Hepatocyte (in vitro differentiated cells): ENCODE results near the gene ZGRF1. TPM values are rescaled to one million over a fixed set of nuclear protein-coding genes. Genes with fewer than 3 reads are reported as not detected.
A peak's percentile ranks its signal among the peaks of the same experiment; 100 is the strongest.

Experiments used
- DNase-seq: peaks from one replicate; pipeline ENCODE4 v3.0.0-alpha.2; 2016; ENCODE audit warnings: low spot score
- H2AFZ ChIP-seq: fragments of 200-600 bp; sonication (generic); 2 replicates; pipeline ENCODE4 v1.6.0; 2016; ENCODE audit warnings: antibody characterized with exemption, mild to moderate bottlenecking
- H3K27ac ChIP-seq: fragments of 200-600 bp; sonication (generic); 2 replicates; pipeline ENCODE4 v1.5.1; 2016; ENCODE audit warnings: mild to moderate bottlenecking
- H3K27me3 ChIP-seq: fragments of 200-600 bp; sonication (generic); 2 replicates; pipeline ENCODE4 v1.6.1; 2016
- H3K36me3 ChIP-seq: fragments of 200-600 bp; sonication (generic); replicated peaks from 2 replicates; pipeline ENCODE4 v1.5.1; 2016; ENCODE audit warnings: low read depth; ENCODE audit not compliant: insufficient read depth
- H3K4me1 ChIP-seq: fragments of 200-600 bp; sonication (generic); 2 replicates; pipeline ENCODE4 v1.5.1; 2016; ENCODE audit warnings: mild to moderate bottlenecking, moderate library complexity; ENCODE audit not compliant: insufficient read depth
- H3K4me2 ChIP-seq: fragments of 200-600 bp; sonication (generic); 2 replicates; pipeline ENCODE4 v1.6.0; 2016
- H3K4me3 ChIP-seq: fragments of 200-600 bp; sonication (generic); 2 replicates; pipeline ENCODE4 v1.5.1; 2016; ENCODE audit warnings: mild to moderate bottlenecking
- H3K79me2 ChIP-seq: fragments of 200-600 bp; sonication (generic); 2 replicates; pipeline ENCODE4 v1.6.0; 2017; ENCODE audit warnings: mild to moderate bottlenecking
- H3K9me2 ChIP-seq: fragments of 200-600 bp; sonication (generic); replicated peaks from 2 replicates; pipeline ENCODE4 v1.6.0; 2017; ENCODE audit warnings: mild to moderate bottlenecking; ENCODE audit not compliant: insufficient read depth
- H3K9me3 ChIP-seq: fragments of 200-600 bp; sonication (generic); 2 replicates; pipeline ENCODE4 v1.5.1; 2016; ENCODE audit warnings: low read depth, mild to moderate bottlenecking
- H4K20me1 ChIP-seq: fragments of 200-600 bp; sonication (generic); 2 replicates; pipeline ENCODE4 v1.6.0; 2016; ENCODE audit warnings: mild to moderate bottlenecking; ENCODE audit not compliant: insufficient read depth, poor library complexity, severe bottlenecking
- CTCF ChIP-seq: fragments of 200-600 bp; sonication (generic); IDR thresholded peaks from 2 replicates; pipeline ENCODE4 v1.5.1; 2016; ENCODE audit warnings: antibody characterized with exemption, mild to moderate bottlenecking; ENCODE audit not compliant: poor library complexity
- EZH2 ChIP-seq: fragments of 200-600 bp; sonication (generic); IDR thresholded peaks from 2 replicates; pipeline ENCODE4 v1.6.1; 2016; ENCODE audit warnings: antibody characterized with exemption, mild to moderate bottlenecking, borderline replicate concordance
- EZH2phosphoT487 ChIP-seq: fragments of 200-600 bp; sonication (generic); IDR thresholded peaks from one replicate; pipeline ENCODE4 v1.6.1; 2018; ENCODE audit warnings: antibody characterized with exemption, mild to moderate bottlenecking, low read depth, moderate library complexity; ENCODE audit not compliant: unreplicated experiment, severe bottlenecking
- WGBS: methylation state at CpG from one replicate; pipeline ENCODE4 v1.1.6; 2016; ENCODE audit warnings: low lambda C conversion rate; ENCODE audit errors: missing lambda C conversion rate; 5-methylcytosine and 5-hydroxymethylcytosine counted together
- polyA plus RNA-seq: library from polyadenylated mRNA; unstranded; fragments of >200 nt; fragmentation: Nextera tagmentation; extraction: Ambion mirVana; gene quantifications from 2 replicates; pipeline ENCODE4 v1.2.1, GENCODE V29; 2016
- total RNA-seq: library from RNA; depleted of rRNA; stranded (reverse); fragments of >200 nt; gene quantifications from 2 replicates; pipeline ENCODE4 v1.2.3, GENCODE V29; 2014

The ZGRF1 gene
- total and polyA plus RNA-seq, 2 experiments from 2014 or later: 1.2 to 9.9 TPM

GRCh38 chr4:112604589-112604988 lies 32.1 kb downstream of the ZGRF1 start:
- Histone ChIP-seq H3K36me3 (no peaks in the 10 kb centered on the region), H2AFZ (peak overlapping the region; percentile 18), H3K79me2 (no peaks in the 10 kb centered on the region), H3K4me1 (no peaks in the 10 kb centered on the region), H3K4me3 (no peak overlapping the region), H3K27ac (no peak overlapping the region), H4K20me1 (no peaks in the 10 kb centered on the region), H3K4me2 (no peak overlapping the region), H3K9me2 (no peaks in the 10 kb centered on the region), H3K27me3 (no peaks in the 10 kb centered on the region), H3K9me3 (no peaks in the 10 kb centered on the region)
- peak; percentile 74 for DNase-seq
- no peak for TF ChIP-seq EZH2
- peak; percentile 77 for TF ChIP-seq CTCF

- Histone ChIP-seq H3K36me3 (no peaks in the 10 kb centered on the region), H3K4me3 (no peak overlapping the region), H3K79me2 (no peaks in the 10 kb centered on the region), H3K9me3 (no peaks in the 10 kb centered on the region), H3K27ac (no peak overlapping the region), H4K20me1 (no peaks in the 10 kb centered on the region), H3K4me1 (no peaks in the 10 kb centered on the region), H3K9me2 (no peaks in the 10 kb centered on the region), H3K4me2 (no peak overlapping the region), H3K27me3 (no peaks in the 10 kb centered on the region), H2AFZ (no peak overlapping the region)
- TF ChIP-seq EZH2phosphoT487: no peak
- TF ChIP-seq EZH2: no peak
- no peak for TF ChIP-seq CTCF
- WGBS: 97% methylated on average over 1 of the region's 1 CpG
- DNase-seq: no peak
Observed at GRCh38 chr4:112594993-112595392, 41.7 kb downstream of the ZGRF1 start.

- TF ChIP-seq EZH2phosphoT487 (no peak), EZH2 (no peak), CTCF (no peak)
- H3K4me1 ChIP-seq: no peaks in the 10 kb centered on the region
- no peaks in the 10 kb centered on the region for H4K20me1 ChIP-seq
- no peak overlapping the region for H2AFZ ChIP-seq
- no peak for DNase-seq
- H3K27ac ChIP-seq: no peak overlapping the region
- no peaks in the 10 kb centered on the region for H3K9me2 ChIP-seq
- H3K27me3 ChIP-seq: no peaks in the 10 kb centered on the region
- no peaks in the 10 kb centered on the region for H3K9me3 ChIP-seq
- H3K4me2 ChIP-seq: no peak overlapping the region
- WGBS: 89% methylated on average over 5 of the region's 5 CpGs
- H3K36me3 ChIP-seq: no peaks in the 10 kb centered on the region
- no peaks in the 10 kb centered on the region for H3K79me2 ChIP-seq
- H3K4me3 ChIP-seq: no peak overlapping the region
Observed at GRCh38 chr4:112593438-112594133, 43.1 kb downstream of the ZGRF1 start.

- Histone ChIP-seq H3K4me2 (no peak overlapping the region), H2AFZ (no peak overlapping the region), H3K79me2 (no peaks in the 10 kb centered on the region), H4K20me1 (no peaks in the 10 kb centered on the region), H3K27ac (no peak overlapping the region), H3K27me3 (no peaks in the 10 kb centered on the region), H3K4me3 (no peak overlapping the region), H3K9me3 (no peaks in the 10 kb centered on the region), H3K9me2 (no peaks in the 10 kb centered on the region), H3K4me1 (no peaks in the 10 kb centered on the region), H3K36me3 (no peaks in the 10 kb centered on the region)
- no peak for TF ChIP-seq CTCF
- TF ChIP-seq EZH2phosphoT487: no peak
- TF ChIP-seq EZH2: no peak
- no peak for DNase-seq
Observed at GRCh38 chr4:112592717-112593116, 44.0 kb downstream of the ZGRF1 start.
